B cell (primary cell): Measurements from ENCODE around the gene STAT5B.
"Not testable (repeated sequence)": the region's sequence is repeated elsewhere in the genome, so short reads cannot be mapped to it uniquely, and the experiment has no call there.

Experiments used
- CTCF ChIP-seq: fragments of 200-600 bp; IDR thresholded peaks from one replicate; pipeline ENCODE4 v1.8.0; 2022; ENCODE audit warnings: antibody characterized with exemption, mild to moderate bottlenecking
- EZH2 ChIP-seq: IDR thresholded peaks from 2 replicates; pipeline ENCODE4 v1.6.1; 2012; ENCODE audit warnings: borderline replicate concordance, low read depth, mild to moderate bottlenecking, moderate library complexity, low read length; ENCODE audit not compliant: insufficient read depth, poor library complexity, severe bottlenecking

GRCh38 chr17:42299913-42300312 is 23.7 kb upstream of the STAT5B start:
- TF ChIP-seq CTCF, EZH2: not testable (repeated sequence)
